Fibroblast of lung (primary cell): Measurements from ENCODE around the gene RIPOR1. TPM values are rescaled to one million over a fixed set of nuclear protein-coding genes. Genes with fewer than 3 reads are reported as not detected.

ENCODE experiments used
- DNase-seq, 2 donors: peaks; one replicate each; pipeline versions ENCODE4 v3.0.0 to v3.0.0-alpha.2; 2010; ENCODE audit warnings: low read depth in 2 of 2
- H2AFZ ChIP-seq: 2 replicates; pipeline ENCODE4 v1.5.1; 2012; ENCODE audit warnings: low read length, control low read depth, inconsistent platforms
- H3K27ac ChIP-seq: 2 replicates; pipeline ENCODE4 v1.5.1; 2011; ENCODE audit warnings: low read length, control low read depth; ENCODE audit not compliant: insufficient read depth
- H3K27me3 ChIP-seq: 2 replicates; pipeline ENCODE4 v1.5.1; 2011; ENCODE audit warnings: mild to moderate bottlenecking, low read length; ENCODE audit not compliant: control insufficient read depth, insufficient read depth
- H3K36me3 ChIP-seq: 2 replicates; pipeline ENCODE4 v1.5.1; 2011; ENCODE audit warnings: low read length; ENCODE audit not compliant: control insufficient read depth, insufficient read depth
- H3K4me1 ChIP-seq: 2 replicates; pipeline ENCODE4 v1.5.1; 2011; ENCODE audit warnings: low read length; ENCODE audit not compliant: control insufficient read depth, insufficient read depth; ENCODE audit errors: extremely low read depth
- H3K4me2 ChIP-seq: 2 replicates; pipeline ENCODE4 v1.5.1; 2011; ENCODE audit warnings: low read length, control low read depth; ENCODE audit not compliant: insufficient read depth; ENCODE audit errors: extremely low read depth
- H3K4me3 ChIP-seq, 4 experiments: fragments of 200-600 bp in 1 of 4; sonication (generic) in 1 of 4; replicated peaks in 1 of 4; 2 replicates each; pipeline ENCODE4 v1.5.1; 2011 to 2016; ENCODE audit warnings: low read length in 4 of 4, low read depth in 3 of 4, mild to moderate bottlenecking in 3 of 4, control low read depth in 2 of 4, inconsistent platforms in 1 of 4, mixed read lengths in 1 of 4; ENCODE audit not compliant: insufficient read depth in 1 of 4; ENCODE audit errors: control extremely low read depth in 1 of 4
- H3K79me2 ChIP-seq: 2 replicates; pipeline ENCODE4 v1.5.1; 2012; ENCODE audit warnings: mild to moderate bottlenecking, low read length, inconsistent platforms; ENCODE audit not compliant: control insufficient read depth, insufficient read depth
- H3K9ac ChIP-seq: 2 replicates; pipeline ENCODE4 v1.5.1; 2011; ENCODE audit warnings: mild to moderate bottlenecking, low read length, control low read depth; ENCODE audit not compliant: insufficient read depth
- H3K9me3 ChIP-seq: 2 replicates; pipeline ENCODE4 v1.5.1; 2012; ENCODE audit warnings: low read depth, low read length; ENCODE audit not compliant: control insufficient read depth, insufficient read depth
- H4K20me1 ChIP-seq: 2 replicates; pipeline ENCODE4 v1.5.1; 2011; ENCODE audit warnings: low read length; ENCODE audit not compliant: control insufficient read depth, insufficient read depth; ENCODE audit errors: extremely low read depth
- CTCF ChIP-seq, 2 donors: IDR thresholded peaks in 1 of 2; conservative IDR thresholded peaks in 1 of 2; 1 replicate in 1 of 2; 2 replicates in 1 of 2; pipeline ENCODE4 v1.5.1; 2011 to 2012; ENCODE audit warnings: low read length in 2 of 2, control low read depth in 1 of 2, inconsistent platforms in 1 of 2, low read depth in 1 of 2, mild to moderate bottlenecking in 1 of 2
- EZH2 ChIP-seq: IDR thresholded peaks from 2 replicates; pipeline ENCODE4 v1.5.1; 2012; ENCODE audit warnings: low read length, control low read depth, mild to moderate bottlenecking; ENCODE audit errors: missing control alignments
- polyA plus RNA-seq, 2 donors: library from polyadenylated mRNA; depleted of rRNA in 1 of 2; stranded (reverse) in 1 of 2; unstranded in 1 of 2; fragments of >200 nt; gene quantifications; 2 replicates each; pipeline ENCODE4 v1.2.1, GENCODE V29; 2011 to 2012; ENCODE audit warnings: missing spikeins in 1 of 2
- total RNA-seq: library from RNA; depleted of rRNA; stranded (reverse); fragments of >200 nt; gene quantifications from 2 replicates; pipeline ENCODE4 v1.2.1, GENCODE V29; 2014

RIPOR1 gene
- total and polyA plus RNA-seq, 2 donors (not counting 1 experiment from before 2014, with no cell fraction given), result 13.7 to 26.6 TPM

- no peak overlapping the region for H3K4me3 ChIP-seq
- H3K27me3 ChIP-seq, result no peaks in the 10 kb centered on the region
- peaks cover 8% of the 10 kb centered on the region for H3K4me1 ChIP-seq
- no peaks in the 10 kb centered on the region for H4K20me1 ChIP-seq
- no peak overlapping the region for H2AFZ ChIP-seq
- H3K9ac ChIP-seq, result no peak overlapping the region
- DNase-seq, result no peak
- peaks cover 28% of the 10 kb centered on the region for H3K36me3 ChIP-seq
- peaks cover 8% of the 10 kb centered on the region for H3K79me2 ChIP-seq
- H3K4me2 ChIP-seq, result no peak overlapping the region
- H3K9me3 ChIP-seq, result no peaks in the 10 kb centered on the region
- no peak overlapping the region for H3K27ac ChIP-seq
- TF ChIP-seq CTCF (conservative IDR thresholded peaks at IDR 0.05 in 1 of 2, IDR thresholded peaks at IDR 0.05 in 1 of 2; ENCODE audit: low read depth in 1 of 2, low read length in 2 of 2) (no peak), EZH2 (no peak)
Measured at GRCh38 chr16:67539691-67540635, 11.3 kb downstream of the RIPOR1 start.

- H3K4me2 ChIP-seq, result no peak overlapping the region
- H4K20me1 ChIP-seq, result no peaks in the 10 kb centered on the region
- H2AFZ ChIP-seq, result no peak overlapping the region
- H3K9ac ChIP-seq, result no peak overlapping the region
- DNase-seq, result no peak
- H3K79me2 ChIP-seq, result peaks cover 5% of the 10 kb centered on the region
- H3K27me3 ChIP-seq, result no peaks in the 10 kb centered on the region
- peaks cover 36% of the 10 kb centered on the region for H3K36me3 ChIP-seq
- H3K27ac ChIP-seq, result no peak overlapping the region
- peaks cover 8% of the 10 kb centered on the region for H3K4me1 ChIP-seq
- H3K4me3 ChIP-seq, result no peak overlapping the region
- TF ChIP-seq EZH2, result no peak
- TF ChIP-seq CTCF (conservative IDR thresholded peaks at IDR 0.05 in 1 of 2, IDR thresholded peaks at IDR 0.05 in 1 of 2; ENCODE audit: low read depth in 1 of 2, low read length in 2 of 2), result no peak
- H3K9me3 ChIP-seq, result no peaks in the 10 kb centered on the region
Measured at GRCh38 chr16:67540756-67541155, 12.1 kb downstream of the RIPOR1 start.

GRCh38 chr16:67541391-67542263 is 13.0 kb downstream of the RIPOR1 start:
- Histone ChIP-seq H3K27me3 (no peaks in the 10 kb centered on the region), H4K20me1 (no peaks in the 10 kb centered on the region), H2AFZ (no peak overlapping the region), H3K9ac (no peak overlapping the region), H3K4me1 (peaks cover 8% of the 10 kb centered on the region), H3K9me3 (no peaks in the 10 kb centered on the region), H3K36me3 (peaks cover 38% of the 10 kb centered on the region), H3K27ac (no peak overlapping the region), H3K4me2 (no peak overlapping the region), H3K4me3 (no peak overlapping the region), H3K79me2 (peaks cover 2% of the 10 kb centered on the region)
- DNase-seq, result peak in 1 of 2 donors; percentile 60
- no peak for TF ChIP-seq EZH2
- TF ChIP-seq CTCF (conservative IDR thresholded peaks at IDR 0.05 in 1 of 2, IDR thresholded peaks at IDR 0.05 in 1 of 2; ENCODE audit: low read depth in 1 of 2, low read length in 2 of 2), result no peak
